Activated CD4-positive, alpha-beta T cell treated with anti-CD3 and anti-CD28 coated beads for 4 hours (primary cell): Measurements from ENCODE around the gene RNF150.

ENCODE experiments used
- DNase-seq, 2 donors: peaks; one replicate each; pipeline ENCODE4 v3.0.0-alpha.2; 2020

Gene RNF150

GRCh38 chr4:141130947-141131605, 2.2 kb downstream of the RNF150 start:
- DNase-seq = no peak

- DNase-seq = no peak
Observed at GRCh38 chr4:141127884-141128283, 5.4 kb downstream of the RNF150 start.

GRCh38 chr4:141126769-141127168, 6.5 kb downstream of the RNF150 start:
- no peak for DNase-seq

- DNase-seq = no peak
Observed at GRCh38 chr4:141124224-141124623, 9.0 kb downstream of the RNF150 start.

- DNase-seq = no peak
Observed at GRCh38 chr4:141121768-141122454, 11.4 kb downstream of the RNF150 start.

GRCh38 chr4:141121101-141121500, 12.2 kb downstream of the RNF150 start:
- DNase-seq = no peak

GRCh38 chr4:141120036-141120593, 13.2 kb downstream of the RNF150 start:
- DNase-seq = no peak

GRCh38 chr4:141119071-141119470, 14.2 kb downstream of the RNF150 start:
- no peak for DNase-seq

GRCh38 chr4:141118381-141118780, 14.9 kb downstream of the RNF150 start:
- no peak for DNase-seq

GRCh38 chr4:141117935-141118334, 15.3 kb downstream of the RNF150 start:
- no peak for DNase-seq

GRCh38 chr4:141109983-141110382, 23.3 kb downstream of the RNF150 start:
- no peak for DNase-seq

GRCh38 chr4:141107927-141108326, 25.3 kb downstream of the RNF150 start:
- no peak for DNase-seq

- no peak for DNase-seq
Observed at GRCh38 chr4:141102367-141102766, 30.9 kb downstream of the RNF150 start.

- DNase-seq = no peak
Observed at GRCh38 chr4:141101511-141101910, 31.8 kb downstream of the RNF150 start.

GRCh38 chr4:141099326-141099725, 33.9 kb downstream of the RNF150 start:
- DNase-seq = no peak

- no peak for DNase-seq
Observed at GRCh38 chr4:141098163-141098562, 35.1 kb downstream of the RNF150 start.

GRCh38 chr4:141090473-141090872, 42.8 kb downstream of the RNF150 start:
- no peak for DNase-seq

- no peak for DNase-seq
Observed at GRCh38 chr4:141081921-141082395, 51.3 kb downstream of the RNF150 start.

GRCh38 chr4:141080668-141081067, 52.6 kb downstream of the RNF150 start:
- DNase-seq = no peak

GRCh38 chr4:141079393-141079930, 53.8 kb downstream of the RNF150 start:
- DNase-seq = no peak

- DNase-seq = no peak
Observed at GRCh38 chr4:141078871-141079270, 54.4 kb downstream of the RNF150 start.

- DNase-seq = no peak
Observed at GRCh38 chr4:141077611-141078225, 55.6 kb downstream of the RNF150 start.

GRCh38 chr4:141075553-141075952, 57.7 kb downstream of the RNF150 start:
- DNase-seq = no peak
